IPS DF 4.7 (cell line): ENCODE results near the gene PCDHB7.
"Not testable (repeated sequence)": the region's sequence is repeated elsewhere in the genome, so short reads cannot be mapped to it uniquely, and the experiment has no call there.

Experiments
- DNase-seq: peaks from one replicate; pipeline ENCODE4 v3.0.0-alpha.2; 2013; ENCODE audit warnings: low spot score; ENCODE audit errors: extremely low read depth

The PCDHB7 gene

DNA sequence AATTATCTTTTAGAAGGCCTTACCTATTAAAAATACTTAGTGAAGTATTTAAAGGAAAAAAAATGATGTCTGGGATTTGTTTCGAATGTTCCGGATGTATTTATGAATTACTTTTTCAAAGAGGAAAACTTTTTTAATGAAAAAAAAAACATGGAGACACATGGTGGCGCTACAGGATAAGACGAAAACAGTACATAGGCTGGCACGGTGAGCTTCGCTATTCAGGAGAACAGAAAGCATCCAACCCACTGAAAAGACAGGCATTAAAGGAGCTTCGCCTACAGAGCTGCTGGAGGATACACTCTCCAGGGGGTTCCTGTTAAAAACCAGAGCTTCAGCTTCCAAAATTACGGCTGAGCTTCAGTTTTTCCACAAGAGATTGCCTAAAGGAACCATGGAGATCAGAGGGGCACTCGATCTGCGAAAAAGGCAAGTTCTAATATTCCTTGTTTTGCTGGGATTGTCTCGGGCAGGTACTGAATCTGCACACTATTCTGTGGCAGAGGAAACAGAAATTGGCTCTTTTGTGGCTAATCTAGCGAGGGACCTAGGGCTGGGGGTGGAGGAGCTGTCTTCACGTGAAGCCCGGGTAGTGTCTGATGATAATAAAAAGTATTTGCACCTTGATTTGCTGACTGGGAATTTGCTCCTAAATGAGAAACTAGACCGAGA is 50.8 kb downstream of the PCDHB7 start, which contains the start of gene PCDHB14:
Gene PCDHB14, plus strand, starts transcription at position 232 of the 672 bp plus-strand sequence. Its CDS starts 163 bp downstream, at position 395.
- DNase-seq, result peak; percentile 69

- not testable (repeated sequence) for DNase-seq
These were observed 52.4 kb downstream of the PCDHB7 start for GRCh38 chr5:141224844-141225243.

GRCh38 chr5:141225421-141225820 is 53.0 kb downstream of the PCDHB7 start:
- DNase-seq, result not testable (repeated sequence)
